ENCODE data around the gene CA10.

CA10 gene

DNA sequence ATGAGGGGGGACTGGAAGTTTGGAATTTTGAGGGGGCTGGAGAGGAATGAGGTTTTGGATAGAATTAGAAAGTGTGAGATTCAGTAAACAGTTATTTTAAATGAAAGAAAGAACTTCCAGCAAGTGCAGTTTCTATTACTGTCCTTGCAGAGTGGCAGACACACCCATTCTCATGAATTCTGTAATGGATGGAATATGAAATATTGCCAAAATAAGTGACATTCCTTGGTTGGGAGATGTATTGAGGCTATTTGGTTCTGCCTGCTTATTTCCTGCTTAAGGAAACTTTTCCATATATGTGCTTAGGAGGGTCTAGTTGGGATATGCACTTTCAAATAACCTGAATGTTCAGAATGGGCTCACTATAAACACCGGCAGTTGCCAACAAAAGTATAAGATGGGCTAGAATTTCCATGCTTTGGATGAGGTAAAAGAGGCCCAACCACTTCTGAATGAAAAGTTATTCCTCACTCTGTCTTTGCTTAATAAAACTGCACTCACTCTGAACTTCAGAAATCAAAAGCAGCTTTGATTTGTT lies 434.4 kb downstream of the CA10 start:
- DNase-seq (ENCODE audit: low read depth): no peak

DNA sequence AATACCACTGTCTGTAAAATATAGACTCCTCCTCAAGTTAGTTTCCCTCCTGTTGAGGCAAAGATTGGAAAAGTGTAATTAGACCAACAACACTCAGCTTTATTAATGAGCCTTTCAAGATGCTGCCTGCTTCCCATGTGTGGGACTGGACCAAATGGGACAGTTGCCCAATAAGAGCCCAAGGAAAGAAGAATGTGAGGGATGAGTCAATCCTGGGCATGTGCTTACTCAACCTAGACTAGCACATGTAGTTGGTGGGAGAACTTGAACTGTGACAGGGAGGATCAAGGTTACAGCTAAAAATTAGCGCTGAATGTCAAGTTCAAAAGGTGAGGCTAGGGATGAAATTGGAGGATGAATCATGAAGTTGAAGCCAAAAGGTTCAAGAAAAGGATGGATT lies 435.5 kb downstream of the CA10 start:
- no peak for DNase-seq (ENCODE audit: low read depth)

GRCh38 chr17:51721730-51722129 lies 436.8 kb downstream of the CA10 start:
- no peak for DNase-seq (ENCODE audit: low read depth)

- no peak for DNase-seq (ENCODE audit: low read depth)
These were observed 438.1 kb downstream of the CA10 start for GRCh38 chr17:51720439-51720838.

DNA sequence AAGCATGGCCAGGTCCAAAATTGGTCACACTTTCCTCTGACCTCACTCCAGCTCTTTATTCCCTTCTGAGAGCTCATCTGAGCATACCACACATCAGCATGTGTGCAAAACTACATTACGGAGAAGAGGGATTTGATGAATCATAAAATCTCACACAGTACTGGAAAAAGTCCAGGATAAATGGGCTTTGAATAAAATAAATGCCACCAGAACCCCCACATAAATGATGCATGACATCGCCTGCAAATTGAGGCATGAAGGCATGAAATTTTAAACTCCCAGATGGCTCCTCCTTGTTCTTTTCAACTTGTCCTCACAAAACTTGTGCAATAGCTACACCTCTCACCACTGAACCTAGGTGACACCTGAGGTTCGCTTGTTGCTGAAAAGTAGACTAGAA lies 439.5 kb downstream of the CA10 start:
- DNase-seq (ENCODE audit: low read depth): no peak

DNA sequence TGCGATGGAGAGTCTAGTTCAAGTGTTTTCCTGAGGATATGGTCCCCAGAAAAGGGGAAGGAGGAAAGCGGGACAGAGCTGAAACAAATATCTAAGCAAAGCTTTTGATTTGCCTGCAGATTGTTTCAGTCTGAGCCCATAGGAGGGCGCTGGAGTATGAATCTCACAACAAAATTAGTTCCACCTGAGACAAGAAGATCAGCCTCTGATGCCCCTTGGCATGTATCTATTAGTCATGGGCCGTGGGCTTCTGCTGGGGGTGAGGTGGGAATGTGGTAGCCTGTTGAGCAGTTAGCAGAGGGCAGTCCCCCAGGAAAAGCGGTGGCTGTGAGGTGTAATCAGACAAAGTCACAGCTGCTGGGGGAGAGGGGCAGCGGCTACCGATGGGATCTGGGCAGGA lies 446.9 kb downstream of the CA10 start:
- DNase-seq (ENCODE audit: low read depth): no peak

DNA sequence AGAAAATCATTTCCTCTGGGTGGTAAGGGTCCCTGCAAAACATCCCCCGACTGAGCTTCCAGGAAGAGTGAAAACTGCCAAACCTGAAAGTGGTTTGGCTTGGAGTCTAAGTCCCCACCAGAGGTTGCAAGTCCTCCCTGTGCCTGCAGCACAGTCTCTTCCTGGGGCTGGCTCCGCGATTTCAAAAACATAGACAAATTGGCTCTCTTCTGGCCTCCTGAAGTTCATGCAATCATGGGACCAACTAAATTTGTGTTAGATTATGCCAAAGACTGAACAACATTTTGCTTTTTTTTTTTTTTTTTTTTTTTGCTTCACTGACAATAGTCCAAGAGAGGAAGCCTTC lies 447.9 kb downstream of the CA10 start:
- DNase-seq (ENCODE audit: low read depth): no peak

DNA sequence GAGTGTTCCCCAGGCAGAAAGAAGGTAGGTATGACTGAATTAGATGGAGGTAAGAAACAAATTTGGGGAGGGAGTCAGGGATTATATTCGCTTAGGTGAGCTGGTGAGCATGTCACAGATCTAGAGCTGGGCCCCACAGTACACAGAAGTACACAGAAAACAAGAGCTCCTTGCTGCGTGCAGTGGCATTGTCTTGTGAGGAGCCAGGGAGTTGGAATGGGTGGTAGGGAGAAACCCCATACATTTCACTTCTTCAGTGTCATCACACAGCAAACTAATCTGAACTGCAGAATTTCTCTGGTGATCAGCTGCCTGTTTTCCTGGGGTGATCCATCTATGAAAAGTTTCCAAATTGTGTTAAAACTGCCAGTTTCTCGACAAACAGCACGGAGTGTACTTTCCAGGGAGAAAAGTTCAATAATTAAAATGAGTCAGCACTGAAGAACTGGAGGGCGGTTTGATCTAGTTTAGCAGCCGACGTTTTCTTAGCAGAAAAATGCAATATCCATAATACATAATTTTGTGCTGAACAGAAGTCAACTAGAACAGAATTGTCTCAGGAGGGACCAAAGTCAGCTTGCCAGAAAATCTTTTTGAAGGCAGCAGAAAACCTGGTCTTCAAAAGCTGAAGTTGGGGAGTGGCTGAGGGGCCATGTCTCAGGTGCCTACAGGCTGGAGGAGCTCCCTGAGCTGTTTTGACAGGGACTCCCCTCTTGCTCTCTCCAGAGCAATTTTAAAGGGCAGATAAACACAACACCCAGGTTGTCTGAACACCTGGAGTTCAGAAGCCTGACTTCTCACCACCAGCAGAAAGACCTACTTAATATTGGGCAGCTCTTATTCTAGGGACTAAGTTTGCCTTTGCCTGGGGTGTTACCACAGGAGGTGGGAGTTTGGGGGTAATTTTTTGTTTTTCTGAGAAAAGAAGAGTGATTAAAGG lies 448.6 kb downstream of the CA10 start:
- no peak for DNase-seq (ENCODE audit: low read depth)

- DNase-seq (ENCODE audit: low read depth): no peak
These were observed 451.3 kb downstream of the CA10 start for GRCh38 chr17:51707216-51707615.

- DNase-seq (ENCODE audit: low read depth): no peak
These were observed 452.4 kb downstream of the CA10 start for GRCh38 chr17:51706093-51706492.

- no peak for DNase-seq (ENCODE audit: low read depth)
These were observed 454.9 kb downstream of the CA10 start for GRCh38 chr17:51703361-51704341.

DNA sequence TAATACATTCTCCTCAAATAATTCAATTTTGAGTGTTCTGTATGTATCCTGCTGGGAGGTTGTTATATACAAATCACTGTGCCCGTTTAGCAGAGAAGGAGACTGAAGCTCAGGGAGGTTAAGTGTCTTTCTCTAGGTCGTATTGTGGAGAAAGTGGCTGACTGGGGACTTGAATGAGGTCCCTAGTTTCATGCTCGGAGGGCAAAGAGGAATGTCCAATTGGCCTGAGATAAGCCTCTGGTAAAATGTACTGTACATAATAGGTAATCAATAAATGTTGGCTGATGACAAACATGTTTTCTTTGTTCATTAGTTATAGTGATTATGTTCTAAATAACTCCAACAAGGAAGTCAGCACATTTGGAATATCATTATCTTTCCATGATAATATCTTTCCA lies 455.6 kb downstream of the CA10 start:
- DNase-seq (ENCODE audit: low read depth): no peak

GRCh38 chr17:51701501-51701900 lies 457.0 kb downstream of the CA10 start:
- no peak for DNase-seq (ENCODE audit: low read depth)

DNA sequence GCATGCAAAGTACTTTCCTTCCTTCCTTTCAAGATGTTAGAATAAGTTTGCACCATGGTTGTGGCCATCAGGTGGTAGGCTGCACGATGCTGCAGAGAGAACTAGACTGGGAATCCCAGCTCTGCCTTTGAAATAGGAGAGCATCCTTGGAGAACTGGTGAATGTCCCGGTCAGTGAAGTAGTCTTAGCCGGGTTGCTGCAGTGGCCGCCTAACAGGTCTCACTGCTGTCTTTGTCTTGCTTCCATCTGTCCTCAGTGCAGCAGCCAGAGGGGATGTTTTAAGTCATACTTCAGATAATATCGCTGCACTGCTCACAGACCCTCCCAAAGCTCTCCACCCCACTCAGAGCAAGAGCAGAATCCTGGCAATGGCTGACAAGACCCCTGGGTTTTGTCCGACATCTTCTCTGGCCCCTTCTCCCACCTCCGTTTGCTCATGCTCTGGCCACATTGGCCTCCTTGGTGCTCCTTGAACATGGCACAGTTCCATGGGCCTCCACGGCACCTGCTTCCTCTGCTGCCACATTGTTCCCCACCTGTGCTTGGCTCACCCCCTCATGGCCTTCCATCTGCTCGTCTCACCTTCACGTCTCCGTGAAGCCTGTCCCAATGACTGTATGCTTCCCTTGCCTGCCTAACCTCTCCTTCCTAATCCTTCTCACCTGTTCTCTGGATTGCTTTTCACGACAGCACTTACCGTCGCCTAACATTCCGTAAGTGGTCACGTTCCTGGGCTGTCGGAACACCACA lies 458.3 kb downstream of the CA10 start:
- DNase-seq (ENCODE audit: low read depth): no peak

- DNase-seq (ENCODE audit: low read depth): no peak
These were observed 459.2 kb downstream of the CA10 start for GRCh38 chr17:51699303-51699702.

GRCh38 chr17:51692917-51693316 lies 465.6 kb downstream of the CA10 start:
- no peak for DNase-seq (ENCODE audit: low read depth)

DNA sequence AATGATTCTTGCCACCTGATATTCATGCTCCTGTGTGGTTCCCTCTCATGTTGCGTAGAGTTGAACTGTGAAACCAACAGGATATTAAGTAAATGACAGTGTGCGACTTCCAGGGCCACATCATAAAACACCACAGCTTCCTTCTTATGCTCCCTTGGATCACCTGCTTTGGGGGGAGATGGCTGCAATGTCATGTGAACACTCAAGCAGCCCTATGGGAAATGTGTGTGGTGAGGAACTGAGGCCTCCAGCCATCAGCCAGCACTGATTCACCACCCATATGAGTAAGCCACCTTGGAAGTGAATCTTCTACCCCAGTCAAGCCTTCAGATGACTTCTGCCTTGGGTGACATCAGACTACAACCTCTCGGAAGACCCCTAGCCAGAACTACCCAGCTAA lies 470.6 kb downstream of the CA10 start:
- DNase-seq (ENCODE audit: low read depth): no peak

DNA sequence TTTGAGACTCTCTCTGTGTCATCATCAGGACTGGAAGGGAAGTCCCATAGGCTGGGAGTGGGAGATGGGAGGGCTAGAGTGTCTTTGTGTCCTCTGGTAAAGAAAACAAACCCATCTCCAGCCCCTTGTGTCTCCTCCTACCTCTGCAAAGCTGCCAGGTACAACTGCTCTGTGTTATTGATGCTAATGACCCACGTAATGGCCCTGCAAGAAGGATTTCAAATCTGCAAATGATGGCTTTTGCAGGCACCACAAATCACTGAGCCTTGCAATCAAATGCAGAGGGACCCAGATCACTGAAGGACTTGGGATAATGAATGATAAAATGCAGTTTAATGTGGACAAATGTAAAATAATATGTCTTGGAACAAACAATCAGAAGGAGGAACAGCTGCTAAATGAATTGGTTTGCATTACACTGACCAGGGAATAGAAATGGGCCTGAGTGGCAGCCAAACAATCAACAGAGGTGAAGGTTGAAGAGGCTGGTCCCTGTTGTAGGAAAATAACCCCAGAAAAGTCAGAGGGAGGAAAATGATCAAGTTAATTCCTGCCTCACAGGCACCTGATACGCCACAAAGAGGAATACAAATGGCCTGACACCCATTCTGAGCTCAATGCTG lies 473.1 kb downstream of the CA10 start:
- DNase-seq (ENCODE audit: low read depth): no peak

DNA sequence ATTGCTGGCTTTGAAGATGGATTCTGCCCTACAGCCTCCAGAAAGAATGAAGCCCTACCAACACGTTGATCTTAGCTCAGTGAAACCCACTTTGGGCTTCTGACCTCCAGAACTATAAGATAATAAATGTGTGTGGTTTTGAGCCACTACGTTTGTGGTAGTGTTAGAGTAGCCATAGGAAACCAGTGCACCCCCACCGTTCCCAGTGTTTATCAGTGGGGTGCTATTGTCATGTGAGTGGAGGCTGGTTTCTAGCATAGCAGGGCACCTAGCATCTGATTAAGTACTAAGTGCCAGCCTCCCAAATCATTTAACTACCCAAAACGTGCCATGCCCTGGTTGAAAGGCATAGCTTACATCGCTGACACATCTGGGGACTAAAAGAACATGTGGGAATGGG lies 474.3 kb downstream of the CA10 start:
- no peak for DNase-seq (ENCODE audit: low read depth)

DNA sequence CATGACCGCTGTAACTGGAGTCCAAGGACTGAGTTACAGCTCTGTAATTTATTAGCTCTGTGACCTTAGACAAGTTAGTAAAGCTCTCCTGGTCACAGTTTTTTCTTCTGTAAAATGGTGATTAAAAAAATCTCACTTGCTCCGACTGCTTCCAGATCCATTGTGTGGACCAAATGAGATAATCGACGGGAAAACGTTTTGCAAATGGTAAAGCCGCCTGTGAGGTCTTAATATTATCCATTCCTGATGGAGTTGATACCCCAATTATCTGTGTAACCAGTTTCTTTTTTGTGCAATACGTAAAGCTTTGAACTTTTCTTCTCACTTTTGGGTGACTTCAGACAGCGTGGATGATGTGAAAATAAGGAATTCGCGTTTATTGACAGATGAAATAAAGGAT lies 475.2 kb downstream of the CA10 start:
- no peak for DNase-seq (ENCODE audit: low read depth)

DNA sequence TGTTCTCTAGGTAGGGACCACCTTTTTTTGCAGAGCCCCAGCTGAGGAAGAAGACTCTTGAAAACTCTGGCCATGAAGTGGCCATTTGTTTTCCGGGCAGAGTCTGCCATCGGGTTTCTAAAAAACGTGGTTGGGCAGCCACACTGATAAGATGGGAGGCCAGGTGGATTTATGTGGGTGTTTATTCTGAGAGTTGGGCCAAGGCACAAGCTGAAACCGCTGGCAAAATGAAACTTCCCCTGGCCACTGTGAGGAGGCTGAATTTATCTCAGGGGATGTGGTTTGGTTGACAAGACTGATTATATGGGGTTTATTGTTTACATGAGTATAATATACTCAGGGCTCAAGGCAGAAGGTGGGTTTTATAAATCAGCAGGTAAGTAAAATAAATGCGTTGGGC lies 476.4 kb downstream of the CA10 start:
- DNase-seq (ENCODE audit: low read depth): no peak

DNA sequence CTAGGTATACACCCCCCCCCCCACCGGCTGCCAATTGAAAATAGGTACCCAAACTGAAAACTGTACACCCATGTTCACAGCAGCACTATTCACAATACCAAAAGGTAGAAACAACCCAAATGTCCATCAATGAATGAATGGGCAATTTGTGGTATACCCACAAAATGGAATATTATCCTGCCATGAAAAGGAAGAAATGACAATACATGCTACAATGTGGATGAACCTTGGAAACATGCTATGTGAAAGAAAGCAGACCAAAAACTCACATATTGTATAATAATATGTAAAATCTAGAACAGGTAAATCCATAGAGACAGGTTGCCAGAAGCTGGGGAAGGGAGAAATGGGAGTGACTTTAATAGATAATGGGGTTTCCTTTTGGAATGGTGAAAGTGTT lies 480.6 kb downstream of the CA10 start:
- no peak for DNase-seq (ENCODE audit: low read depth)

Data from GM04504 (cell line).